ENCODE results near the gene NEURL4.
A peak's percentile ranks its signal among the peaks of the same experiment; 100 is the strongest.

The NEURL4 gene

GRCh38 chr17:7332111-7332510 lies 3.0 kb upstream of the NEURL4 start:
- no peak for DNase-seq

GRCh38 chr17:7330638-7331015 lies 1.5 kb upstream of the NEURL4 start:
- peaks cover 12 to 15% of the 10 kb centered on the region in 2 experiments for H3K36me3 ChIP-seq (ENCODE audit: control insufficient read depth in 1 of 2, insufficient read depth in 2 of 2, low read depth in 1 of 2, low read length in 2 of 2)
- H3K79me1 ChIP-seq (replicated peaks; ENCODE audit: low read length, poor library complexity, severe bottlenecking): peaks cover 22% of the 10 kb centered on the region
- no peak overlapping the region for H2AK5ac ChIP-seq (ENCODE audit: low read length, severe bottlenecking)
- H2BK15ac ChIP-seq (ENCODE audit: low read depth, poor library complexity, severe bottlenecking): peak overlapping the region; percentile 26
- H2BK12ac ChIP-seq (ENCODE audit: low read length in 2 of 2): peak overlapping the region in 1 of 2 experiments; percentile 57
- H3K27me3 ChIP-seq (ENCODE audit: control insufficient read depth in 1 of 2, insufficient read depth in 1 of 2, low read length in 2 of 2): peaks cover 9 to 13% of the 10 kb centered on the region in 2 experiments
- WGBS: 90% methylated on average over 13 of the region's 13 CpGs
- peak overlapping the region; percentile 93 for H3K9ac ChIP-seq (ENCODE audit: low read length)
- H2AFZ ChIP-seq (ENCODE audit: low read depth, low read length): peak overlapping the region; percentile 48
- H4K91ac ChIP-seq (ENCODE audit: low read length): peak overlapping the region; percentile 65
- no peak overlapping the region for H2BK5ac ChIP-seq (ENCODE audit: low read depth, low read length, poor library complexity, severe bottlenecking)
- no peak overlapping the region for H3K14ac ChIP-seq (ENCODE audit: low read length in 2 of 2)
- H3K4me3 ChIP-seq (ENCODE audit: insufficient read depth in 1 of 2, low read depth in 1 of 2, low read length in 2 of 2): peak overlapping the region in 1 of 2 experiments; percentile 100
- H3K4ac ChIP-seq (ENCODE audit: low read depth in 1 of 2, low read length in 2 of 2): peak overlapping the region; percentile 15 to 76
- H3K4me2 ChIP-seq (ENCODE audit: low read length, poor library complexity, severe bottlenecking): peak overlapping the region; percentile 97
- H3K23ac ChIP-seq (ENCODE audit: low read length in 2 of 2): no peak overlapping the region
- H4K8ac ChIP-seq (ENCODE audit: low read length): peak overlapping the region; percentile 54
- peak overlapping the region in 1 of 2 experiments; percentile 46 for H3K18ac ChIP-seq (ENCODE audit: low read depth in 1 of 2, low read length in 2 of 2)
- peak overlapping the region; percentile 6 for H3K27ac ChIP-seq (ENCODE audit: low read length, poor library complexity, severe bottlenecking)
- no peaks in the 10 kb centered on the region for H3K9me3 ChIP-seq (ENCODE audit: control insufficient read depth, low read length)
- no peak for DNase-seq
- H3K4me1 ChIP-seq (ENCODE audit: control insufficient read depth, insufficient read depth, low read depth, low read length): peaks cover 19% of the 10 kb centered on the region
- no peak overlapping the region for H2BK120ac ChIP-seq (ENCODE audit: low read depth, low read length)

More at GRCh38 chr17:7332111-7332510, 3.0 kb upstream of the NEURL4 start:
- H3K14ac ChIP-seq (ENCODE audit: low read length in 2 of 2): no peak overlapping the region
- H3K23ac ChIP-seq (ENCODE audit: low read length in 2 of 2): no peak overlapping the region
- H2BK12ac ChIP-seq (ENCODE audit: low read length in 2 of 2): no peak overlapping the region
- H3K36me3 ChIP-seq (ENCODE audit: control insufficient read depth in 1 of 2, insufficient read depth in 2 of 2, low read depth in 1 of 2, low read length in 2 of 2): peaks cover 0 to 1% of the 10 kb centered on the region in 2 experiments
- no peak overlapping the region for H3K4me2 ChIP-seq (ENCODE audit: low read length, poor library complexity, severe bottlenecking)
- no peaks in the 10 kb centered on the region for H3K9me3 ChIP-seq (ENCODE audit: control insufficient read depth, low read length)
- no peak overlapping the region for H2BK5ac ChIP-seq (ENCODE audit: low read depth, low read length, poor library complexity, severe bottlenecking)
- no peak overlapping the region for H2BK120ac ChIP-seq (ENCODE audit: low read depth, low read length)
- H3K4ac ChIP-seq (ENCODE audit: low read depth in 1 of 2, low read length in 2 of 2): no peak overlapping the region
- peaks cover 17% of the 10 kb centered on the region for H3K4me1 ChIP-seq (ENCODE audit: control insufficient read depth, insufficient read depth, low read depth, low read length)
- no peak overlapping the region for H2AFZ ChIP-seq (ENCODE audit: low read depth, low read length)
- no peak overlapping the region for H3K18ac ChIP-seq (ENCODE audit: low read depth in 1 of 2, low read length in 2 of 2)
- no peak overlapping the region for H3K4me3 ChIP-seq (ENCODE audit: insufficient read depth in 1 of 2, low read depth in 1 of 2, low read length in 2 of 2)
- H3K79me1 ChIP-seq (replicated peaks; ENCODE audit: low read length, poor library complexity, severe bottlenecking): peaks cover 10% of the 10 kb centered on the region
- no peak overlapping the region for H2AK5ac ChIP-seq (ENCODE audit: low read length, severe bottlenecking)
- no peak overlapping the region for H4K91ac ChIP-seq (ENCODE audit: low read length)
- no peak overlapping the region for H2BK15ac ChIP-seq (ENCODE audit: low read depth, poor library complexity, severe bottlenecking)
- H3K27ac ChIP-seq (ENCODE audit: low read length, poor library complexity, severe bottlenecking): no peak overlapping the region
- H4K8ac ChIP-seq (ENCODE audit: low read length): no peak overlapping the region
- WGBS: 70% methylated on average over 7 of the region's 7 CpGs
- no peak overlapping the region for H3K9ac ChIP-seq (ENCODE audit: low read length)
- peaks cover 9 to 27% of the 10 kb centered on the region in 2 experiments for H3K27me3 ChIP-seq (ENCODE audit: control insufficient read depth in 1 of 2, insufficient read depth in 1 of 2, low read length in 2 of 2)

- Histone ChIP-seq H3K4me2 (ENCODE audit: low read length, poor library complexity, severe bottlenecking) (peak overlapping the region; percentile 97), H4K8ac (ENCODE audit: low read length) (peak overlapping the region; percentile 64), H3K14ac (ENCODE audit: low read length in 2 of 2) (no peak overlapping the region), H3K9me3 (ENCODE audit: control insufficient read depth, low read length) (no peaks in the 10 kb centered on the region), H2BK120ac (ENCODE audit: low read depth, low read length) (no peak overlapping the region), H3K4ac (ENCODE audit: low read depth in 1 of 2, low read length in 2 of 2) (peak overlapping the region; percentile 15 to 76), H2BK15ac (ENCODE audit: low read depth, poor library complexity, severe bottlenecking) (peak overlapping the region; percentile 26), H3K27me3 (ENCODE audit: control insufficient read depth in 1 of 2, insufficient read depth in 1 of 2, low read length in 2 of 2) (peaks cover 6 to 8% of the 10 kb centered on the region in 2 experiments), H4K91ac (ENCODE audit: low read length) (peak overlapping the region; percentile 25), H3K79me1 (replicated peaks; ENCODE audit: low read length, poor library complexity, severe bottlenecking) (peaks cover 24% of the 10 kb centered on the region), H3K4me1 (ENCODE audit: control insufficient read depth, insufficient read depth, low read depth, low read length) (peaks cover 19% of the 10 kb centered on the region), H2AFZ (ENCODE audit: low read depth, low read length) (peak overlapping the region; percentile 79), H2BK12ac (ENCODE audit: low read length in 2 of 2) (peak overlapping the region in 1 of 2 experiments; percentile 57), H3K23ac (ENCODE audit: low read length in 2 of 2) (no peak overlapping the region), H3K36me3 (ENCODE audit: control insufficient read depth in 1 of 2, insufficient read depth in 2 of 2, low read depth in 1 of 2, low read length in 2 of 2) (peaks cover 17 to 20% of the 10 kb centered on the region in 2 experiments), H2AK5ac (ENCODE audit: low read length, severe bottlenecking) (no peak overlapping the region), H3K9ac (ENCODE audit: low read length) (peak overlapping the region; percentile 93), H3K18ac (ENCODE audit: low read depth in 1 of 2, low read length in 2 of 2) (peak overlapping the region; percentile 46 to 64), H3K4me3 (ENCODE audit: insufficient read depth in 1 of 2, low read depth in 1 of 2, low read length in 2 of 2) (peak overlapping the region; percentile 76 to 100), H2BK5ac (ENCODE audit: low read depth, low read length, poor library complexity, severe bottlenecking) (no peak overlapping the region), H3K27ac (ENCODE audit: low read length, poor library complexity, severe bottlenecking) (peak overlapping the region; percentile 88)
- 5% methylated on average over 34 of the region's 34 CpGs for WGBS
- DNase-seq: peak; percentile 93
These were observed 982 bp upstream of the NEURL4 start for GRCh38 chr17:7329997-7330637.

- peak overlapping the region; percentile 88 for H3K27ac ChIP-seq (ENCODE audit: low read length, poor library complexity, severe bottlenecking)
- peak overlapping the region; percentile 64 for H4K8ac ChIP-seq (ENCODE audit: low read length)
- no peaks in the 10 kb centered on the region for H3K9me3 ChIP-seq (ENCODE audit: control insufficient read depth, low read length)
- peaks cover 22 to 26% of the 10 kb centered on the region in 2 experiments for H3K36me3 ChIP-seq (ENCODE audit: control insufficient read depth in 1 of 2, insufficient read depth in 2 of 2, low read depth in 1 of 2, low read length in 2 of 2)
- H2BK15ac ChIP-seq (ENCODE audit: low read depth, poor library complexity, severe bottlenecking): peak overlapping the region; percentile 50
- no peak overlapping the region for H3K14ac ChIP-seq (ENCODE audit: low read length in 2 of 2)
- H3K4ac ChIP-seq (ENCODE audit: low read depth in 1 of 2, low read length in 2 of 2): peak overlapping the region in 1 of 2 experiments; percentile 81
- H3K4me2 ChIP-seq (ENCODE audit: low read length, poor library complexity, severe bottlenecking): peak overlapping the region; percentile 97
- H2BK120ac ChIP-seq (ENCODE audit: low read depth, low read length): no peak overlapping the region
- H2AK5ac ChIP-seq (ENCODE audit: low read length, severe bottlenecking): no peak overlapping the region
- H3K79me1 ChIP-seq (replicated peaks; ENCODE audit: low read length, poor library complexity, severe bottlenecking): peaks cover 28% of the 10 kb centered on the region
- H2BK12ac ChIP-seq (ENCODE audit: low read length in 2 of 2): peak overlapping the region in 1 of 2 experiments; percentile 75
- under 1% methylated on average over 43 of the region's 43 CpGs for WGBS
- no peak overlapping the region for H3K23ac ChIP-seq (ENCODE audit: low read length in 2 of 2)
- H3K9ac ChIP-seq (ENCODE audit: low read length): peak overlapping the region; percentile 93
- H3K4me1 ChIP-seq (ENCODE audit: control insufficient read depth, insufficient read depth, low read depth, low read length): peaks cover 19% of the 10 kb centered on the region
- peak overlapping the region; percentile 79 for H2AFZ ChIP-seq (ENCODE audit: low read depth, low read length)
- H4K91ac ChIP-seq (ENCODE audit: low read length): peak overlapping the region; percentile 91
- peak overlapping the region; percentile 48 for H2BK5ac ChIP-seq (ENCODE audit: low read depth, low read length, poor library complexity, severe bottlenecking)
- DNase-seq: peak; percentile 99
- H3K27me3 ChIP-seq (ENCODE audit: control insufficient read depth in 1 of 2, insufficient read depth in 1 of 2, low read length in 2 of 2): peaks cover under 1 to 1% of the 10 kb centered on the region in 2 experiments
- peak overlapping the region; percentile 64 to 91 for H3K18ac ChIP-seq (ENCODE audit: low read depth in 1 of 2, low read length in 2 of 2)
- H3K4me3 ChIP-seq (ENCODE audit: insufficient read depth in 1 of 2, low read depth in 1 of 2, low read length in 2 of 2): peak overlapping the region; percentile 76 to 100
These were observed 350 bp upstream of the NEURL4 start for GRCh38 chr17:7329374-7329996.

Measured in mesenchymal stem cell (in vitro differentiated cells and primary cell).